ELR (cell line): ENCODE data around the gene LRRN4.

Experiments used
- DNase-seq: peaks from one replicate; pipeline ENCODE4 v3.0.0-alpha.2; 2015; ENCODE audit warnings: low read depth

LRRN4 gene

DNA sequence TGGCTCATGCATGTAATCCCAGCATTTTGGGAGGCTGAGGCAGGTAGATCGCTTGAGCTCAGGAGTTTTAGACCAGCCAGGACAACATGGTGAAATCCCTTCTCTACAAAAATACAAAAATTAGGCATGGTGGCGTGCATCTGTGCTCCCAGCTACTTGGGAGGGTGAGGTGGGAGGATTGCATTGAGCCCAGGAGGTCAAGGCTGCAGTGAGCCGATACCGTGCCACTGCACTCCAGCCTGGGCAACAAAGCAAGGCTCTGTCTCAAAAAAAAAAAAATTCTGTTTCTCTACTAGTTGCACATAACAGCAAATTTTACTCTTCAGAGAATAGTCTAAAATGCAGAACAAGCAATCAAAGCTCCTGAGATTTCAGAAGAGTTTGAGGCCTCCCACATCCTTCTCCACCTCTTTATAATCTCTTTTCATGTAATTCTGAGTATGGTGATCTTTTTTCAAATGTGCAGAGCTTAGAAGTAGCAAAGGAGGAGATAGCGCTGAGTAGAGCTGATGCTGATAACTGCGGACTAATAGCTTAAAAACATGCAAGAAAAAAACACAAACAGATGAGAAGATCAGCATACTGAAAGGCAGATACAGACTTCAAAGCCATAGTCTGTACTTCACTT lies 23.3 kb downstream of the LRRN4 start:
- no peak for DNase-seq

DNA sequence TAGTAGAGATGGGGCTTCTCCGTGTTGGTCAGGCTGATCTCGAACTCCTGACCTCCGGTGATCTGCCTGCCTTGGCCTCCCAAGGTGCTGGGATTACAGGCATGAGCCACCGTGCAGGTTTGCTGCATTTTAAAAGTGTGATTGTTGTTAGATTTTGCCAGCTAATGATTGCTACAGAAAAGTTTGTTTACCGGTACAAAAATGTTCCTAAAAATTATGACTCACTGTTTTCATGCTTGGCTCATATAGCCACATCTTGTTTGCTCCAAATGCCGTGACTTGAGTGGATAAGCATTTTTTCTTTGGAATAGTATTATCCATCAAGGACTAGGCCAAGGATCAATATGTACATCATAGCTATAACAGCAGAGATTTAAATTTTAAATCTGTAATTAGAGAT lies 24.3 kb downstream of the LRRN4 start:
- no peak for DNase-seq

DNA sequence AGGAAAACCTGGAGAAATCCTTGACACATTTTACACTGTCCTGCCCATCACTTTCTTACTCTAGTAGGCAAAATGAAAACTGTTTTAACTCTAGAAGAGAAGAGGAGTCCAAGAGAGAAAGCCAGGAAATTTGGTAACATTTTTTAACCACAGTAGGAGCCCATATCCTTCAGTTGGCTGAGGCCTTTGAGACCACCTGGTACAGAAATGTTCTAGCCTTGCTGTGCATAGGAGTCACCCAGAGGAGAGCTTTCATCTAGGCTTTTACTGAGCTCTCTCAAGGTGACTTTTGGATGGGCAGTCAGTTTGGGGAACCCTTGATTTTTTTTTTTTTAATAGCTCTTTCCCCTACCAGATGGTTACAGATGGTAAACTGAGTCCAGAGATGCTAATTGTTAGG lies 25.0 kb downstream of the LRRN4 start:
- DNase-seq, result no peak

DNA sequence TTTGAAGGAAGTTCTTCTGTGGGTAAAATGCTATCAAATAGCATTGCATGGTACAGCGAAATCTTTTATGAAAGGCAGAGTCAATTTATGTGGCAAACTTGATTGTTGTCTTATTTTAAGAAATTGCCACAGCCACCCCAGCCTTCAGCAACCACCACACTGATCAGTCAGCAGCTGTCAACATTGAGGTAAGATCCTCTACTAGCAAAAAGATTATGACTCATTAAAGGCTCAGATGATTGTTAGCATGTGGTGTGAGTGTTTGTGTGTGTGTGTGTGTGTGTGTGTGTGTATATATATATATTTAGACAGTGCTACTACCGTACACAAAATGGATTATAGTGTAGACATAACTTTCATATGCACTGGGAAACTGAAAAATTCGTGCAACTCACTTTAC lies 27.8 kb downstream of the LRRN4 start:
- peak; percentile 57 for DNase-seq

DNA sequence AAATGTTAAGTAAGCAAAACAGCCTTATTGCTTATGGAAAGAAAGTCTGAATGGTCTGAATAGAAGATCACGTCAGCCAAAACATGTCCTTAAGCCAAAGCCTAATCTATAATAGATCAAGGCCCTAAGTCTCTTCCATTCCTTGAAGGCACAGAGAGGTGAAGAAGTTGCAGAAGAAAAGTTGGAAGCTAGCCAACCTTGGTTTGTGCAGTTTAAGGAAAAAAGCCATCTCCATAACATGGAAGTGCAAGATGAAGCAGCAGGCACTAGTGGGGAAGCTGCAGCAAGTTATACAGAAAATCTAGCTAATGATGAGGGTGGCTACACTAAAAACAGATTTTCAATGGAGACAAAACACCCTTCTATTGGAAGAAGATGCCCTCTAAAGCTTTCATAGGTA lies 29.1 kb downstream of the LRRN4 start:
- DNase-seq, result no peak

DNA sequence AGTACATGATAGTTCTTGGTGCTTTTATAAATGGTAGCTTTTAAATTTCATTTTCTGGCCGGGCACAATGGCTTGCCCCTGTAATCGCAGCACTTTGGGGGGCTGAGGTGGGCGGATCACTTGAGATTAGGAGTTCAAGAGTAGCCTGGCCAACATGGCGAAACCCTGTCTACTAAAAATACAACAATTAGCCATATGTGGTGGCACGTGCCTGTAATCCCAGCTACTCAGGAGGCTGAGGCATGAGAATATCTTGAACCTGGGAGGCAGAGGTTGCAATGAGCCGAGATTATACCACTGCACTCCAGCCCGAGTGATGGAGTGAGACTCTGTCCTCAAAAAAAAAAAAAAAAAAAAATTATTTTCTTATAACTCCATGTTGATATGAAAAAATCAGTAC lies 36.0 kb downstream of the LRRN4 start:
- DNase-seq, result no peak

DNA sequence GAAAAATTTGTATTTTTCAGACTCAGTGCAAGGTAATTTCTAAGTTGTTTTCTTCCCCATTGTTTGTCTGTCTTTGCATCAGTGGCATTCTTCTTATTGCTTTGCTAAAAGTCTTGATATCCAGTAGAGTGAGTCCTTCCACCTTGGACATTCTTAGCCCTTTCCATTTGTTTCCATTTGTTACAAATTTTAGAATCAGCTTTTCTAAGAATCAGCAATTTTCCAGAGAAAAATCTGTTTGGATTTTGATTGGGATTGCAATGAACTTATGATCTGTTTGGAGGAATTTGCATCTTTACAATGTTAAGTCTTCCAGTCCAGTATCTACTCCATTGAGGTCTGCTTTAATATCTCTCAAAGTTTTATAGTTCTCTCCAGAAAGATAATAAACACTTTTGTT lies 36.4 kb downstream of the LRRN4 start:
- DNase-seq, result no peak

DNA sequence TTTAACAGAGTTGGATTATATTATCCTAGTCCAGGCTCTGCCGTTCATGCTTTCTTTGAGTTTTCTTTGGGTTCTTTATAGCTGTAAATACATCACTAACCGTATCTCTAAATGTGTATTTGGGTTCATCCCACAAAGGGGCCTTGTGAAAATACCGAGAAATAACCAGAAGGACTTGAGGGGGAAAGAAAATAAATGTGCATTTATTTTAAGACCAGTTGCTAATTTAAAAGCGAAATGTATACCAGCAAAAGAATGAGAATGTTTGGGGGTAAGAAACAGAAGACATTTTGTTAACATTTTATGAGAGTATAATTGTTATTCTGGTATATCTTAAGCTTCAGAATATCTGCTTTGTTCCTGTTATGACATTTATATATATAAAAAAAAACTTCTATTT lies 38.9 kb downstream of the LRRN4 start:
- no peak for DNase-seq

DNA sequence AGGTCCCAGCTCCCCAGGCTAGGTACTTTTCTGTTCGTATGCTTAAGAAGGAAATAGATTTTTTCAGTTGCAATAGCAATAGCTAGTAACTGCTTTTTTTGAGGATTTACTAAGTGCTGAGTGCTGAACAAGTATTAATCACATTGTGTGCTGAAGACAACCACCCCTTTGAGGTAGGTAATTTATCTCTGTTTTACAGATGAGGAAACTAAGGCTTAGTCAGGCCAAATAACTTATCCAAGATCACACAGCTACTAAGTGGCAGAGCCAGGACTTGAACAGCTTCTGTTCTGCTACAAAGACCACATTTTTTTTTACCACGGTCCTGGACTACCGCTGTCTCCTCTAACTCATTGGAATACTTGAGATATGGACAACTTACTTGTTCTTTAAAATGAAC lies 39.8 kb downstream of the LRRN4 start:
- no peak for DNase-seq

DNA sequence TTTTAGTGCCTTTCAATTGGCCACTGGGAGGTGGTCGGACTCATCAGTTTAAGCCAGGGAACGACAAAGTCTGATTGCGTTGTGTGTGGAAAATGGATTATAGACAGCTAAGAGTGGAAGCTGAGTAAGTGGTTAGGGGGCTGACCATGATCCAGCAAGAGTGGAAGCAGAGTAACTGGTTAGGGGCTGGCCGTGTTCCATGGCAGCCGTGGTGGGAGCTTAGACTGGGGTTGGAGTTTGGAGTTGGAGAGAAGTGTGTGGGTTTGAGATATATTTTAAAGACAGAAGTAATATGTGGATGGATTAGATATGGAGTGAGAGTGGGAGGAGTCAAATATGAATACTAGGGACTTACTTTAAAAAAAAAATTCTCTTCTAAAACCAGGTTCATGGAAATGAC lies 41.7 kb downstream of the LRRN4 start:
- DNase-seq, result no peak

DNA sequence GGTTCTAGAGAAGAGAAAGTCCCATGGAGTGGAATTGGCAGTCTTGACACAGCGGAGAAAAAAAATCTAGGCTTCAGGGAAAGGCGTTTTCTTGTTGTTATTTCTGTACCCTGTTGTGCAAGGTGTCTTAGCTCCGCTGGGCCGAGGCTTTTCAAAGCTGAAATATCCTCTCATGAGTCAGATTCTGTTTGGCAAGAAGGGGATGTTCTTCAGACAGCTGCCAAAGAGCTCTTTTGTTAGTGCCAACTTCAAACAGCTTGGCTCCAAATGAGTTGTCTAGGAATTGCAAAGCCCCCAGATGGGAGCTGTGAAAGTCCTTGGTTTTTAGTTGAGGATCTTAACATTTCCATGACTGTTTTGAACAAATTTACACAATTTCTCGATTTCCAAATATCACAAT lies 45.6 kb downstream of the LRRN4 start:
- peak; percentile 85 for DNase-seq

DNA sequence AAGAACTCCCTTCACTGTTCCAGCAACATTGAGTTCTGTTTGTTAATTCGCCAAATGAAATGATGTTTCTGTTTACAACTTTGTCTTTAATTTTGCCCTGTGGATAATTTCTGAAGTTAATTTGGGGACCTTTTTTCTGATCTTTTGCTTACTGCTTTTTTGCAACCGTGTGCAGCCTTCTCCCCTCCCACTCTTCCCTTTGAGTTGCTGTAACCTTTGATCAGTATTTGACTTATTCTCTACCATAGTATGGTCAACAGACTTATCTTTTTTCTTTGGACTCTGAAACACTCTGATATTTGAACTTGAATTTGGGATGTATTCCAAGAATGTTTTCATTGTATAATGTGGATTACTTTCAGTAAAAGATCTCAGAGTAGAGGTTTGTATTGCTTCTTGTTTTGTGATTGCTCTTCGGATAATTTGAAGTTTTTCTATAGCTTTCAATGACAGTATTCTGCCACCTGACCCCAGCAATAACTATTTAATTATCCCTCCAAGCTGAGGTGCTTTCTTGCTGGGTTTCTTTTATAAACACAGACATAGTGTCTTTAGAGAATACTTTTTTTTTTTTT lies 46.2 kb downstream of the LRRN4 start:
- DNase-seq, result no peak

DNA sequence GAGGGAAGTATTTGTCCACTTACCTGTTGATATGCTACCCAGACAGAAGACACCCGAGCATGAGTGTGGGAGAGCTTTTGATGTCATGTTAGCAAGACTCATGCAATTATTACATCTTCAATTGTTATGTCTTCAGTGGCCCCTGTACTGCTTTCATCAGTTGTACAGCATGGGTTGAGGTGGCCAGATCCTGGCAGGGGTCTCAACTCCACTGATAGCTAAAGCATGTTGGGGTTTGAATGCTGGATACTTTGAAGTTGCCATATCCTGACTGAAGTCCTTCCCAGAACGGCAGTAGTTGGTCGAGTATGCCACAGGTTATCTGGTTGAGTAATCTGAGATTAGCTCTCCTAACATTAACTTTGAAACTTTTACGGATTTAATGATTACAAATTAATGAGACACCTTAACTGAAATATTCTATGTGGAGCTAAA lies 46.7 kb downstream of the LRRN4 start:
- DNase-seq, result peak; percentile 20

DNA sequence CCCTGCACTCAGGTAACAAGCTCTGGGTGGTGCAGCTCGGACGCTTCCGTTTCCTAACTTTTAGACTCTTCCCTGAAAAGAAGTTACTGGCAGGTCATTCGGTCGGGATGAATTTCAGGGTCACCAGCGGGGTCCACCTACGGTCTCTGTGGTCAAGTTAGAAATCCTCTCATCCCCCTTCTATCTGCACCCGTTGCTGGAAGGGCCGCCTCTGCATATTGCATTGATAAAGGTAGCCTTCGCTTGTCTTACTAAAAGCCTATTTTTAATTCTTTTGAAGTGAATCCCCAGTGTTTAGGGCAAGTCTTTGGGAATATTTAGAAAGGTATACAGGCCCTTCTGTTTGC lies 47.3 kb downstream of the LRRN4 start:
- DNase-seq, result peak; percentile 16

DNA sequence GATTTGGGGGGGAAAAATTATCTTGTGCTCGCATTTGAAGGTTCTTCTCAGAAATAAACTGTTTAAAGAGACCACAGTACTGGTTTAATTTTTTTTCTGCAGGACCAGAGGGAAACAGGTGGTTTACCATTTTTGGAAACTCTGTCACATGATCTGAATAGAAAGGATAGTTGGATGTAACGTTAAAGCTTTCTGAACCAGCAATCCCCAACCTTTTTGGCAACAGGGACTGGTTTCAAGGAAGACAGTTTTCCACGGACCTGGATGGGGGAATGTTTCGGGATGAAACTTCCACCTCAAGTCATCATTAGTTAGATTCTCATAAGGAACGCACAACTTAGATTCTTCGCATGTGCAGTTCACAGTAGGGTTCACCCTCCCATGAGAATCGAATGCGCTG lies 53.0 kb downstream of the LRRN4 start:
- DNase-seq, result no peak

DNA sequence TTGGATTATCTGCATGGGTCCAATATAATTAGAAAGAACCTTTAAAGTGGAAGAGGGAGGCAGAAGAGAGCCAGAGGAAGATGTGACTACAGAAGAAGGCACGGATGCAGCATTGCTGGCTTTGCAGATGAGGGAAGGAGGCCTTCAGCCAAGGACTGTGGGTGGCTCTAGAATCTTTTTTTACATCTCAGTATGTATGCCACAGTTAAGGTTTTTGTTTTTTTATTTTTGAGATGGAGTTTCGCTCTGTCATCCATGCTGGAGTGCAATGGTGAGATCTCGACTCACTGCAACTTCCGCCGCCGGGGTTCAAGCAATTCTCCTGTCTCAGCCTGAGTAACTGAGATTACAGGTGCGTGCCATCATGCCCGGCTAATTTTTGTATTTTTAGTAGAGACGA lies 54.1 kb downstream of the LRRN4 start:
- no peak for DNase-seq

DNA sequence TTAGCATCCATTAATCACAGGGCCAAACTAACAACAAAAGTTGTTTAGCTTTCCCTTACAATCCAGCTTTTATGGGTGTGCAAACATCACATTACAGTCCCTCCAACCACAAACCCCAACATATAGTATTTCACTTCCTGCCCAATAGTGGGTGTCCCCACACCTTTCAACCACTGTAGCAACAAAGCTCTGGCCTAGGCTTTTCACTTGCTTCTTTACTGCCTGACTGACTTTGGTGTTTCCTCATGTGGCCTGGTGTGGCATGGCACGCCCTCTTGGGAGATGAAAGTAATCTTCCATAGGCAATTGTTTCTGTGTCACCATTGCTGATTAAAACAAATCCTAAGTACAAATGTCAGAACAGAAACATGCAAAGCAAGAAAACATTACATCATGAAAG lies 57.1 kb downstream of the LRRN4 start:
- no peak for DNase-seq

DNA sequence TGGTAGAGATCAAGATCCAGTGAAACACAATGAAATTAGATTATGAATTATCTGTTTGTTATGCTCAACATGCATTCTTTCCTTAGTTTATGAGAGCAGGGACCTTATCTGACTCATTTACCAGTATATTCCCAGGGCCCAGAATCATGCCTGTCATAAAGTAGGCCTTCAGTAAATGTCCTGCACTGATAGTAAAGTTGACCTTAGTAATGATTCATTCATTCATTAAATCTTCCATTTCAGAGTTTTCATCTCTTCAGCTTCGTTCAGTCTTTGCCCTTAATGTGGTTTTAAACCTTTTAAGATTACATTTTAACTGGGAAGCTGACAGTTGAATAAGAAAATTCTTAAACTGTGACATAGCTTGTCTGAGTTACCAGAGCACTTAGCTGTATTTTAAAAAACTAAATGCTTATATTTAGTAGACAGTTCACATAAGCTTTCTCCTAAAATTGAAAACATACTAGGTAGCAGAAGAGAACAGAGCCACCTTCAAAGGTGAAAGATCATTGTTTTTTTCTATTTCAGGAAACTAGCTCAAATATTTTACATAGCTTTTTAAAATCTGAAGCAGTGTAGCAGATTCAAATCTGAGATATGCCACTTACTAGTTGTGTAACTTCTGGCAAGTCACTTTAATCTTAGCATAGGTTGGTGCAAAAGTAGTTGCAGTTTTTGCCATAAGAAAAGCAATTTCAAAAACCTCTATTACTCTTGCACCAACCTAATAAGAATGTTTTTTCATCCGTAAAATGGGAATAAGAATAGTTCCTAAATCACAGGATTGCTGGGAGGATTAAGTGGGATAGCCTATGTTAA lies 62.0 kb downstream of the LRRN4 start:
- peak; percentile 65 for DNase-seq

DNA sequence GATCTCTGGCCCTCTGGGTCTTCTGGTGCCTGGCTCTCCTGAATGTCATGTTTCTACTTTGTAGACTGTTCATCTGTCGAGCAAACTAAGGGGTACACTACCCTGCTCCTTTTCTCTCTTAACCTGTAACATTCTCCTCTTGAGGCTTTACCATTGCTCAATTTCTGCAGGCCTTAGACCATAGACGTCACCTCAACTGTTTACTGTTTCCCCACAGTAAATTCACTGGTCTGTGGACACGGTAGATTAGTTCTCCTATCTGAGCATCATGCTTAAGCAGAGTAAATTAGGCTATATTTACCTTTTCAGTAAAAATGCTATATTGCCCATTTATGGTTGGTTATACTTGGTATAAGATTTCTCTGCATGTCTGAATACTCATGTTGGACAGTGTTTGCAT lies 62.9 kb downstream of the LRRN4 start:
- DNase-seq, result no peak
